Vein endothelial cell (primary cell): ENCODE measurements around the gene MARVELD1. TPM values are rescaled to one million over a fixed set of nuclear protein-coding genes. Genes with fewer than 3 reads are reported as not detected.

ENCODE experiments used
- total RNA-seq: library from RNA; depleted of rRNA; stranded (reverse); fragments of >200 nt; gene quantifications from 2 replicates; pipeline ENCODE4 v1.2.3, GENCODE V29; 2012

MARVELD1 gene
- total RNA-seq, result 46.7 and 54.4 TPM in 2 replicates

DNA sequence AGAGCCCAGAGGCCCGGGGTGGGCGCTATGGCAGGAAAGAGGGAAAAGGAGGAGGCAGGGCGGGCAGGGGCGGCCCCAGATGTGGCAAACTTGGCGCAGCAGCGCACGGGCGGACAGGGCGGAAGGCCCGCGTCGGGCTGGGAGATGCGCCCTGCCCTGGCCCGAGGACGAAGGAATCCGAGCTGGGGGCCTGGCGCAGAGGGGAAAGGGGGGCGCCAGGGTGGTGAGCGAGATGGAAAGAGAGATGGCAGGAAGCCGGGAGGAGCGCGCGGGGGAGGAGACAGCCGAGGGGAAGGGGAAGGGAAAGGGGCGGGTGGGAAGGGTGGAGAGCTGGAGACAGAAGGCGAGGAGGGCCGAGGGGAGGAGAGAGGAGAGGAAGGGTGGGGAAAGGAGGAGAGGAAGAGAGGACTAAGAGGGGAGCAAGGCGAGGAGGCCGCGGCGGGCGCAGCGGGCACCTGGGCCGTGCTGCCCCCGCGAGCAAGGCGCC lies at the start of gene MARVELD1:
MARVELD1 (plus strand) TSS at position 392 of the 487 bp plus-strand sequence. CDS start 147 bp downstream, outside the sequence.

DNA sequence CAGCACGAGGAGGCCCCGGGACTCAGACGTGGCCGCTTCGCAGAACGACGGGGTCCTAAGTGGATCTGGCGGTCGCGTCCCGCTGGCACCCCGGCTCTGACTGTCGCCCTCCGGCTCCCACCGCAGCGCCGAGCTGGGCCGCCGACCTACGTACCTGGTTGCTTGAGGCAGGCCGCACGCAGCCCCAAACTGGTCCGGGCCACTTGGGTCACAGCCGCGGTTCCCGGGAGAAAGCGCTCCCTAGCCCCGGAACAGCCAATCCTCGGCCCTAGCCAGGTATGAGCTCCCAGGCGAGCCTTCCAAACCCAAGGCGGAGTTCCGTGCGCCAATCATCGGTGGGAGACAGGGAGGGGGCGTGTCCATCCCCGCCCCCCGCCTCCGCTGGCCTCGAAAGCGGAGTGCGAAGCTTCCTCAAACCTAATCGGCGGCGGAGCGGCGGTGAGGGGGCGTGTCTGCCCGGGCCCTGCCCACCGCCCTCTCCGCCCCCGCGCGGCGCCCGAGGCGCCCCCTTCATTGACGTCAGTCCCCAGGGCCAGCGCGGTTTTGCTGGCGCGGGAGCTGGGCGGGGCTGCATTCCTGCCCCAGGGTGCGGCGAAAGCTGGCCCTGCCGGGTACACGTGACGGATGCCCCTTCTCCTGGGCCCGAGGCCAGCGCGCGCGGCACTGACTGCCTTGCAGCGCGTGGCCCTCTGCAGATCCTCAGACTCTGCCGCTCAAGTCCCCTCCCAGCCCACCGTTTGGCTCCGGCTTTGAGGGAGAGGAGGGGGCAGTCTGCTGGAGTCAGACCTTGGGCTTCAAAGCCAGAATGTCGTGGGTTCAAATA lies 26.4 kb upstream of the MARVELD1 start, which contains the start of gene AVPI1:
AVPI1 (minus strand) TSS at position 280 of the 823 bp plus-strand sequence. CDS start 7,336 bp downstream, outside the sequence.

DNA sequence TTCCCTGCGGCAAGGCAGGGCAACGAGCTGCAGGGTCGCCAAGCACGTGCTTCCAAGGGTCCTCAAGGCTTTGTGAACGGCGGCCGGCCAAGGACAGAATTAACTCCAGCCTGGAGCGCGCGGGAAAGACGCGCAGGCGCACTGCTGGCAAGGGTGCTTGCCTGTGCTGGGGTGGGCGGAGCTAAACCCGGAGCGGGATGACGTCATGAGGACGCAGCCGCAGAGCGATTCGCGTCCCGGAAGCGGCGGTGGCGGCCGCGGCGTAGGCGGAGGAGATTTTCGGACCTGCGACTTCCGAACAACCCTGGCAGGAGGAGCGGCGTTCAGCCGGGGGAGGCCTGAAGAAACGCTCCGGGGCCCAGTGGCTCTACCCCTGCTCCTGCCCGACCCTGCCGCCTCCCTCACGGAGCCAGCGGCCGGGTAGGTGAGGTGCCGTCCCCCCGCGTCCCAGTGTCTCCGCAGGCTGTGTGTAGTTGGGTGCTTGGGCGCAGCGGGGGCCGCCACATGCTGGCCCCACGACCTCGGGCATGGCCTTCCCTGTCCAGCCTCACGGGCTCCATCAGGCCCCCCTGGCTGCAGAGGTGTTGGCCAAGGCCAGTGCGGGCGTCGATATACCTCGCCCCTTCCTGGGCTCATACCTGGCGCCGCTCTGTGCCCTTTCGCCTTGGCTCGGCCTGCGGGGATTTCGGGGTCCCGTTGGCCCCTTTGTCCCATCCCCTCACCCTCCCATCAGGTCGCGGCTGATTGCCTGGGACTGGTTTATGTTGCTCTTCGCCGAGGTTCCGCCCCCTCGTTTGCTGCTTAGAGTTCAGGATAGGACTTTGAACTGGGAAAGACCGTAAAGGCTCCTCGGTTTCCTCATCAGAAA lies 23.6 kb downstream of the MARVELD1 start, which contains the start of gene ZFYVE27:
ZFYVE27 (plus strand) TSS at position 227 of the 868 bp plus-strand sequence. CDS start 1,350 bp downstream, outside the sequence.

Other genes starting within 250 kb of the MARVELD1 start
- gene MMS19, start 215.3 kb upstream of the MARVELD1 start, total RNA-seq, result 117 and 122 TPM in 2 replicates
- gene UBTD1, start 214.8 kb upstream of the MARVELD1 start, total RNA-seq, result 76.6 and 84.6 TPM in 2 replicates
- gene ANKRD2, start 141.0 kb upstream of the MARVELD1 start, total RNA-seq, result 0.65 and 1.1 TPM in 2 replicates
- gene HOGA1, start 129.3 kb upstream of the MARVELD1 start, total RNA-seq, result 0.33 and 0.38 TPM in 2 replicates
- 0.10 TPM in 1 of 2 replicates, not detected in the other for gene C10orf62, start 124.0 kb upstream of the MARVELD1 start, total RNA-seq
- 0.76 and 2.9 TPM in 2 replicates for gene MORN4, start 80.2 kb upstream of the MARVELD1 start, total RNA-seq
- gene PI4K2A, start 73.1 kb upstream of the MARVELD1 start, total RNA-seq, result 16.2 and 17.3 TPM in 2 replicates
- 2.9 and 3.9 TPM in 2 replicates for gene AVPI1, start 26.5 kb upstream of the MARVELD1 start, total RNA-seq
- 16.7 and 21.9 TPM in 2 replicates for gene ZFYVE27, start 23.4 kb downstream of the MARVELD1 start, total RNA-seq
- gene SFRP5, start 58.3 kb downstream of the MARVELD1 start, total RNA-seq, result not detected in 2 replicates
- not detected in 2 replicates for gene GOLGA7B, start 136.1 kb downstream of the MARVELD1 start, total RNA-seq